ENCODE measurements around the gene LYAR.

- TF ChIP-seq MAFK (IDR thresholded peaks at IDR 0.05; ENCODE audit: low read depth, low read length) (no peak), CTCF (conservative IDR thresholded peaks at IDR 0.05; ENCODE audit: low read depth, low read length) (no peak), USF2 (IDR thresholded peaks at IDR 0.05; ENCODE audit: low read depth, low read length) (no peak), RFX5 (IDR thresholded peaks at IDR 0.05; ENCODE audit: low read depth, low read length) (no peak), POLR2A (IDR thresholded peaks at IDR 0.05; ENCODE audit: low read depth, low read length) (no peak), SMC3 (IDR thresholded peaks at IDR 0.05; ENCODE audit: low read depth, low read length) (no peak), BHLHE40 (IDR thresholded peaks at IDR 0.05; ENCODE audit: low read depth, low read length) (no peak), CEBPB (IDR thresholded peaks at IDR 0.05; ENCODE audit: low read depth, low read length) (no peak), NFE2L2 (IDR thresholded peaks at IDR 0.05; ENCODE audit: low read depth, low read length) (no peak)
Observed at GRCh38 chr4:4277531-4277930, 12.4 kb downstream of the LYAR start.
